ENCODE results near the gene ATP1A4.
"Not testable (repeated sequence)": the region's sequence is repeated elsewhere in the genome, so short reads cannot be mapped to it uniquely, and the experiment has no call there.

The ATP1A4 gene

GRCh38 chr1:160151303-160151702 is at the start of gene ATP1A4:
ATP1A4 (plus strand) TSS chr1:160151603; CDS start chr1:160152041, 438 bp downstream.
- DNase-seq, result no peak

DNA sequence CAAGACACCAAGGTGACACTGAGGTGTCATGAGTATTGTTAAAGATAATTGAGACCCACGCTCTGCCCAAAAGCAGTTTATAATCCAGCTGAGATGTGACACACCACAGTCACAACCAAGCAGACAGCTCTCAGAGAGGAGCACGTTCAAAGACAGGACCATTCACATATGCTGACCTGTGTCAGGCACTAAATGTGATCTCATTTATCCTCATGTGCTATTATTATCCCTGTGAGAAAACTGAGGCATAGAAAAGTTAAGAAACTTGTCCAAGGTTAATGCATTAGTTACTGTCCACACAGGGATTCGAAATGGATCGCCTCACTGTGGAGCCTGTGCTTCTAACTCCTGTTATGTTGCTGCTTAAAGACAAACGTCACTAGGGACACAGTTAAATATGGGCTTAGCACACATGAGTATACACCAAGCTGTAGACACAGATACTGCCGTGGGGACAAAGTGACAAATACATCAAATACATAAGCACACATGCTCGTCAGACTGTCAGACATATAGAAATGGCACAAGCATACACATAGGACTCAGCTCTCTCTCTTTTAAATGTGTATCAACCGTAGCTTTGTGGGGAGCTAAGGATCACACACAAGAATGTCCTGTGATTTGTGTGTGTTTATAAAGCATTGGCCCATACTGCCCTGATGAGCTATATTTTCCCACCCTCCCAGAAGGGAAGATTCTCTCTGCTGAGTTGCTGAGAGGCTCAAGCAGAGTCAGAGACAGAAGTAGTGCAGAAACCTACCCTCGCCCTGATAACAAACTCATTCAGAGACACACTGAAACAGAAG is 49.5 kb upstream of the ATP1A4 start:
- no peak for DNase-seq

DNA sequence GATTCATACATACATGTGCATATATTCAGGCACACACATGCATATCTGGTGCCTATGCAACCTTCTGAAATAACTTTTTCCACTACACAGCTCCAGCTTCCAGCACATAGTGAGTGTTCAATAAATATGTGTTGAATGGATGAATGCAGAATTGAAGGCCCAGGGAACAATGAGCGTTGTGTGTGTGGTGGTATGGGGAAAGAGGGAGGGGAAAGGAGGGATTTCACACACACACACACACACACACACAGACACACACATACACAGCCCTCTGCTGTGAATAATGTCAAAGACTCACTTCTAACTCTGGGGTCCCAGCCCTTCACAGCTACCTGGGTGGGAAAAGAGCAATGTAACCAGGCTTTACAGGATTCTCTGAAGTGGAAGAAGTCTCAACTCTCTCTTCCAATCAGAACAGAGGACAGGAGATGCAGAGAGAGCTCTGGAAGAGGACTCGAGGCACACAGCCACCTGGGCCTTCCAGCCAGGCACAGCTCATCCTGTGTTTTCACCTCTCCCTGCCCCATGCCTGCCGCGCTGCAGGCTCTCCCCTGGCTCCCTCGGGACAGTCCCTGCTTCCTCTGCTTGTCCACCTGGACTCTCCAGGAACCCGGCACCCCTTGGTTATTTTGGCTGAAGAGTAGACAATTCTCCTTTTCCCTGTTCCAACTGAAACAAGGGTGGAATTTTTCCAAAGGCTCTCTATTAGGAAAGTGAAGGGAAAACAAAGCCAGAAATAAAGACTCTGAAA is 47.6 kb upstream of the ATP1A4 start:
- no peak for DNase-seq

DNA sequence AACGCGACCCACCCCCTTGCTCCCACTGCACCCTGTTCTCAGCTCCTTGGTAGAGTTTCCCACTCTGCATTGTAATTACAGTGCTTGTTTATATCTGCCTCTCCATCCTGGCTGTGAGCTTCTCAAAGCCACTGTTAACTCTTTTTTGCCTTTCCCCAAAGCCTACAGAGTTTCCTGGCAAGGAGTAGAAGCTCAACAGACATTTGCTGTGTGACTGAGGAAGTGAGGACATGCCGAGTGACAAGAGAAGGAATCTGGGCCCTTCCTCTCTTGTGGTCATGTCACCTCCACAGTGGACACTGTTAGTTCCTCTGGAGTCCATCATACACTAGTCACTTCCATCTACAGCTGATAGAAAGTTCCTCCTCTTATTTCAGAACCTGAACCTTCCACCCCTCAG is 46.9 kb upstream of the ATP1A4 start:
- DNase-seq, result no peak

- DNase-seq, result no peak
Observed at GRCh38 chr1:160105155-160105554, 46.2 kb upstream of the ATP1A4 start.

GRCh38 chr1:160107512-160107911 is 43.9 kb upstream of the ATP1A4 start:
- DNase-seq, result no peak

DNA sequence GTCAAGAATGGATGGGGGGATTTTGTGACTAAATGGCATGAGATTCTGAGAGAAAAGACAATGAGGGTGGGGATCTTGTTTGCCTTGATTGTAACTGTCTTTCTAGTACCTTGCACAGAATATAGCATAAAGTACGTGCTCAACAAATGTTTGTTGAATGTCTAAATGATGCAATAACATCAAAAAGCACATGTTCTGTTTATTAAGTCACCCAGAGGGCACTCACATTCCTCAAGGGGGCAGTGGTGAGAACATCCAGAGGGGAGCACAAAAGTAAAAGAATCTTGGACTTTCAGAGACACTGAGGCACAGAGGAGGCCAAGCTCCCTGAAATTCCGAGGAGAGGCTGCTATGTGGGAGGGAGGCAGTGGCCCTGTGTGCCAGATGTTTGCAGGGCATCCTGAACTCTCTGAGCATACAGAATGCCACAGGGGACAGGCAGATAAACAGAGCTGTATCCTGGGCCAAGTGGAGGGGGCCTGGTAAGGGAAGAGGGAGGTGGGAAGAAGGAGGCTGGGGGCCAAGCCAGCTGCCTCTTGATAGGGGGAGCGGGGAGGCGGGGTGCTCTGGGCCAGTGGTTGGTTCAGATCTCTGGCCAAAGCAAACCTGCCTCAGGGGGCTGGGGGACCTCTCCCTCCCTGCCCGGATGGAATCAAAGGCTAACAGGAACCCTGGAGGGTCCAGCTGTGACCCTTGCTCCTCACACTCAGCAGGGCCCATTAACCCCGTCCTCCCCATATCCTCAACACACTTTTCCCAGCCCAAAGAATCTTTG is 42.3 kb upstream of the ATP1A4 start:
- DNase-seq, result no peak

DNA sequence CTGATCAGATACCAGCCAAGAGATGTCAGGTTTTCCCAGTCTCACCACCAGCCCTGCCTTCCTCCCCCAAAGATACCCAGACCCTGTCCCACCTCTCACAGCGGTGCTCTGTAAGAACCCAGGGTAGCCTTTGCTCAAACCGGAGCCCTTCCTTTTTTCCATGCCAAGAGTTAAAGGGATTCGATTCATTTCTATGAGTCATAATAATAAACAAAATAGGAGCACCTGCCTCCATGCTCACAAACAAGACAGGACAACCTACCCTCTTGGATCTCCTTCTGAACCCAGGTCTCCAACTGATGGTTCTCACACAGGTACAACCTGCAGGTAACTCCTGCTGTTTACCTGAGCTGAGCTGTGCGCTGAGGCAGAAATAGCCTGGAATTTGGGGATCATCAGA is 41.7 kb upstream of the ATP1A4 start:
- DNase-seq, result no peak

- not testable (repeated sequence) for DNase-seq
Observed at GRCh38 chr1:160111462-160111861, 39.9 kb upstream of the ATP1A4 start.

GRCh38 chr1:160112357-160112756 is 39.0 kb upstream of the ATP1A4 start:
- no peak for DNase-seq

GRCh38 chr1:160113407-160113806 is 38.0 kb upstream of the ATP1A4 start:
- no peak for DNase-seq

GRCh38 chr1:160114085-160114484 is 37.3 kb upstream of the ATP1A4 start:
- no peak for DNase-seq

GRCh38 chr1:160115545-160116282 is 35.7 kb upstream of the ATP1A4 start, which contains the start of gene ATP1A2:
ATP1A2 (plus strand) TSS chr1:160115759; CDS start chr1:160115862, 103 bp downstream.
- no peak for DNase-seq

- DNase-seq, result no peak
Observed at GRCh38 chr1:160116283-160117147, 34.9 kb upstream of the ATP1A4 start.

DNA sequence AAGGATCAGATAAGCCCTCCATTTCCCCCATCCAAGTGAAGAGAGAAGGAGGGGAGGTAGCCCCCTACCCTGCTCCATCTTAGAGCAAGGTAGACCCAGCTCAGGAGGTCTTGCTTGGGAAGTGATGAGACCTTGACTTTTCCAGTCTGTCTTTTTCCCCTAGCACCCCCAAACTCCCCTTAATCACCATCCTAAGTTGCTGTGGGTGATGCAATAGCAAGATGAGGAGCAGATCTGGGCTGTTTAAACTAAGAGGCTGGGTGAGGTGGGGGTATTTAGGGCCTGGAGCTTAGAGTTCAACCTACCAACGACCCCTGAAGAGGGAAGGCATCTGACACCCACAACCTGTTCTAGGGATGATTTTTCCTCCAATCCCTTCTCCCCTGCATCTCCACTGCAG is 34.1 kb upstream of the ATP1A4 start:
- no peak for DNase-seq

- no peak for DNase-seq
Observed at GRCh38 chr1:160117709-160118183, 33.7 kb upstream of the ATP1A4 start.

DNA sequence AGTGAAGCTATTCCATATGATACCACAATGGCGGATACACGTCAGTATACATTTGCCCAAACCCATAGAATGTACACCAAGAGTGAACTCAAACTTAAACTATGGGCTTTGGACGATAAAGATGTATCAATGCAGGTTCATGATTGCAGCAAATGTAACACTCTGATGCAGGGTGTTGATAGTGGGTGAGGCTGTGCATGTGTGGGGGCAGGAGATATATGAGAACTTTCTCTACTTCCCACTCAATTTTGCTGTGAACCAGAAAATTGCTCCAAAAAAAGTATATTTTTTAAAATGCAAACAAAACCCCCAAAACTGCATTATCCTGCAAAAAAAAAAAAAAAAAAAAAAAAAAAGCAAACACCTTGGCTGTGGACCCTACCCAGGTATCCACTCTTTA is 32.5 kb upstream of the ATP1A4 start:
- DNase-seq, result no peak

DNA sequence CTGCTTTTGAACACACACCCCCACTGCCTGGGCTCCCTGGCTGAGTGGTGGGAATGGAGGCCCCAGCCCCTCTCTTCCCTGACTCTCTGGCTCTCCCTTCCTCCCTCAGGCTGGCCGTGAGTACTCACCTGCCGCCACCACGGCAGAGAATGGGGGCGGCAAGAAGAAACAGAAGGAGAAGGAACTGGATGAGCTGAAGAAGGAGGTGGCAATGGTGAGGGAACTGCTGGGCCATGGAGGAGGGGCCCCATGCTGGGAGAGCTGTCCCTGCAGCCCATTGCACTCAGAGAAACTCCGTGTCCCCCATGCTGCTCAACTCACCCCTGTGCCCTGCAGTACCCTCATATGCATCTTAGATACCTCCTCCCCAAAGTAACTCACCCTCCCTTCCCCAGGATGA is 30.6 kb upstream of the ATP1A4 start:
- no peak for DNase-seq

DNA sequence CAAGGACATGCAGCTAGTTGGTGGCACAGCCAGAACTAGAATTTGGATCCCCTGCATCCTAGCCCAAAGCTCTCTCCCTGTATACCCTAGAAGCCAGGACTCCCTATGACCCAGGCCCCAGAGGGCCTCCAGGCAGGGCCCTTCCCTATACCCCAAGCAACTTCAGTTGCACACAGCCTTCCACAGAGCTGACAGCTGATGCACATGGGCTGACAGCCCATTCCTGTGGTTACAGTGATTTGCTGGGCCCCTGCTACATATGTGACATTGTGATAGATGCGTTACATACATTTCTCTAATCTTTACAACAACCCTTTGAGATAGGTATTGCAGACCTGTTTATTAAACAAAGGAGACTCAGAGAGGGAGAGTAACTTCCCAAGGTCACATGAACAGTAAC is 30.0 kb upstream of the ATP1A4 start:
- DNase-seq, result no peak

DNA sequence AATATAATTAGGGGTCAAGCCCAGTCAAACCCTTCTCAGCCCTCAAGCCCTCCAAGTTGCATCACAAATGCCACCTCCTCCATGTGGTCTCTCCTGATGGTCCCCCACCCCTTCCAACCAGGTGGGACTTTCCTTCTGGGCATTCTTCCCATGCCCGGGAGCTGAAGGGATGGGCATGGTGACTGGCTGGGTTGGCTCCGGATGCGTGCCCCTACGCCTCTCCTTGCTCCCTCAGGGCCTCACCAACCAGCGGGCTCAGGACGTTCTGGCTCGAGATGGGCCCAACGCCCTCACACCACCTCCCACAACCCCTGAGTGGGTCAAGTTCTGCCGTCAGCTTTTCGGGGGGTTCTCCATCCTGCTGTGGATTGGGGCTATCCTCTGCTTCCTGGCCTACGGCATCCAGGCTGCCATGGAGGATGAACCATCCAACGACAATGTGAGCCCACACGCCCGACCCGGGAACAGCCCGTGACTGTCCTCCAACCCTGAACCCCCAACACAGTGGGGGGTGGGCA is 28.4 kb upstream of the ATP1A4 start:
- DNase-seq, result no peak

GRCh38 chr1:160123726-160124125 is 27.7 kb upstream of the ATP1A4 start:
- DNase-seq, result no peak
